NB4 (cell line): ENCODE data around the gene RESP18.

ENCODE experiments used
- DNase-seq: peaks from one replicate; pipeline ENCODE4 v3.0.0; 2010; ENCODE audit warnings: low read depth
- H3K4me3 ChIP-seq: one replicate; pipeline ENCODE4 v1.5.1; 2011; ENCODE audit warnings: mild to moderate bottlenecking, low read depth, low read length, moderate library complexity
- CTCF ChIP-seq: IDR thresholded peaks from one replicate; pipeline ENCODE4 v1.5.1; 2012; ENCODE audit warnings: low read depth, low read length
- MAX ChIP-seq: IDR thresholded peaks from 2 replicates; pipeline ENCODE4 v1.6.1; 2011; ENCODE audit warnings: low read depth, low read length
- MYC ChIP-seq: IDR thresholded peaks from 2 replicates; pipeline ENCODE4 v1.6.1; 2011; ENCODE audit warnings: low read depth, low read length
- POLR2A ChIP-seq: IDR thresholded peaks from 2 replicates; pipeline ENCODE4 v1.6.1; 2011; ENCODE audit warnings: mild to moderate bottlenecking; ENCODE audit not compliant: insufficient read length; ENCODE audit errors: extremely low read depth

Gene RESP18

GRCh38 chr2:219291910-219292490 is 40.5 kb downstream of the RESP18 start:
- TF ChIP-seq MAX (no peak), CTCF (no peak)
- H3K4me3 ChIP-seq = no peak overlapping the region

GRCh38 chr2:219291394-219291793 is 41.1 kb downstream of the RESP18 start:
- TF ChIP-seq CTCF = no peak
- no peak for TF ChIP-seq POLR2A
- no peak for TF ChIP-seq MAX
- TF ChIP-seq MYC = no peak
- DNase-seq = no peak
- no peak overlapping the region for H3K4me3 ChIP-seq

More at GRCh38 chr2:219291910-219292490, 40.5 kb downstream of the RESP18 start:
- no peak for DNase-seq

GRCh38 chr2:219290381-219291171 is 42.0 kb downstream of the RESP18 start:
- no peak overlapping the region for H3K4me3 ChIP-seq
- no peak for DNase-seq
- no peak for TF ChIP-seq CTCF
- no peak for TF ChIP-seq MAX
- no peak for TF ChIP-seq POLR2A
- TF ChIP-seq MYC = no peak

GRCh38 chr2:219289537-219290361 is 42.8 kb downstream of the RESP18 start:
- 0 out of 2 replicates have a peak, but pooled peaks have one; percentile 12 for TF ChIP-seq MAX
- no peak for TF ChIP-seq MYC
- no peak for TF ChIP-seq POLR2A
- TF ChIP-seq CTCF = no peak
- H3K4me3 ChIP-seq = no peak overlapping the region
- DNase-seq = peak; percentile 48

- no peak overlapping the region for H3K4me3 ChIP-seq
- TF ChIP-seq MYC (no peak), POLR2A (no peak), MAX (no peak), CTCF (no peak)
- DNase-seq = no peak
These were observed 43.4 kb downstream of the RESP18 start for GRCh38 chr2:219289195-219289536.
